WI38 (cell line): ENCODE data around the gene STAP1.
"Not testable (repeated sequence)": the region's sequence is repeated elsewhere in the genome, so short reads cannot be mapped to it uniquely, and the experiment has no call there.

Experiments used
- H3K4me3 ChIP-seq: 2 replicates; pipeline ENCODE4 v1.5.1; 2011; ENCODE audit warnings: low read depth, mild to moderate bottlenecking, control low read depth, low read length
- CTCF ChIP-seq: IDR thresholded peaks from 2 replicates; pipeline ENCODE4 v1.5.1; 2012; ENCODE audit warnings: low read depth, mild to moderate bottlenecking, control low read depth, low read length

The STAP1 gene

GRCh38 chr4:67614186-67614585, 55.7 kb downstream of the STAP1 start:
- no peak overlapping the region for H3K4me3 ChIP-seq
- TF ChIP-seq CTCF = no peak

- no peak overlapping the region for H3K4me3 ChIP-seq
- no peak for TF ChIP-seq CTCF
Measured at GRCh38 chr4:67615119-67615518, 56.6 kb downstream of the STAP1 start.

- H3K4me3 ChIP-seq = no peak overlapping the region
- TF ChIP-seq CTCF = no peak
Measured at GRCh38 chr4:67616478-67616877, 58.0 kb downstream of the STAP1 start.

- TF ChIP-seq CTCF = no peak
Measured at GRCh38 chr4:67624939-67625338, 66.4 kb downstream of the STAP1 start.

GRCh38 chr4:67632492-67632891, 74.0 kb downstream of the STAP1 start:
- no peak overlapping the region for H3K4me3 ChIP-seq
- no peak for TF ChIP-seq CTCF

More at GRCh38 chr4:67624939-67625338, 66.4 kb downstream of the STAP1 start:
- H3K4me3 ChIP-seq = no peak overlapping the region

GRCh38 chr4:67634741-67635140, 76.2 kb downstream of the STAP1 start:
- H3K4me3 ChIP-seq = no peak overlapping the region
- no peak for TF ChIP-seq CTCF

GRCh38 chr4:67635331-67635730, 76.8 kb downstream of the STAP1 start:
- TF ChIP-seq CTCF = no peak
- no peak overlapping the region for H3K4me3 ChIP-seq

GRCh38 chr4:67636978-67637377, 78.5 kb downstream of the STAP1 start:
- H3K4me3 ChIP-seq = not testable (repeated sequence)
